HG03378 (cell line): Measurements from ENCODE around the gene COL18A1.

Source experiments
- ATAC-seq: cut with Tn5 transposase; IDR thresholded peaks from one replicate; pipeline ENCODE4 v1.9.1; 2021; ENCODE audit warnings: mild to moderate bottlenecking, moderate library complexity; ENCODE audit not compliant: unreplicated experiment

Gene COL18A1

GRCh38 chr21:45539046-45539795 is 134.3 kb downstream of the COL18A1 start:
- no peak for ATAC-seq

DNA sequence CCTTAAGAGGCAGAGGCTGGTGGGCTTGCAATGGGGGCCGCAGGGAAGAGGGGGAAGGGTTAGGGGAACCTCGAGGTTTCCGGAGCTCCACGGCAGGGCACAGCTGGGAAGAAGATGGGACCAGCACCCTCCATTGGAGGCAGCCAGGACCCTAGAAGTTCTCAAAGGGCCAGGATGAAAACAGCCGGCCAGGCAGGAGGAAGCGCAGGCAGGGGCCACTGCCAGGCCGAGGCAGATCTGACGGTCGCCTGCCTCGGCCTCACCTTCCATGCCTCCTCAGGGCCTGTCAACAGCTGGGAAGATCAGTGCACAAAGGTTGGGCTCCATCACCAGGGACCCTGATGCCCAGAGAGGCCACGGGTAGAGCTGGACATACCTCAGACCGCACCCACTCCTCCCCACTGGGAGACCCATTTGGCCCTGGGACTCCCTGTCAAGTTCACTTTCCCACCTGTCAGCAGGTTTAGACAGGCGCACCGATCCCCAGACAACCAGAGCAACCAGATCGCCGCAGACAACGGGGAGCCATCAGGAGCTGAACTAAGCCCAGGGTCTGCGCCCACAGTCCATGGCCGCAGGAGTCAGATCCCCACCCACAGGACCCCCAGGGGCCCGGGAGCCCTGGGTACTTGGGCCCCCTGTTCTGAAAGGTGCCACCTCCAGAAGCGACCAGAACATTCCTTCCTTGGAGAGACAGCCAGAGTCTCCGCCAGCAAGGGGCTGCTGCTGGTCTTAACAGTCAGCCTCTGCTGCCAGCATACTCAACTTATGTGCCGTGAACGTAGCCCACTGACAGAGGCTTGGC is 135.0 kb downstream of the COL18A1 start:
- ATAC-seq = no peak

- ATAC-seq = no peak
These were observed 135.6 kb downstream of the COL18A1 start for GRCh38 chr21:45540601-45540970.

DNA sequence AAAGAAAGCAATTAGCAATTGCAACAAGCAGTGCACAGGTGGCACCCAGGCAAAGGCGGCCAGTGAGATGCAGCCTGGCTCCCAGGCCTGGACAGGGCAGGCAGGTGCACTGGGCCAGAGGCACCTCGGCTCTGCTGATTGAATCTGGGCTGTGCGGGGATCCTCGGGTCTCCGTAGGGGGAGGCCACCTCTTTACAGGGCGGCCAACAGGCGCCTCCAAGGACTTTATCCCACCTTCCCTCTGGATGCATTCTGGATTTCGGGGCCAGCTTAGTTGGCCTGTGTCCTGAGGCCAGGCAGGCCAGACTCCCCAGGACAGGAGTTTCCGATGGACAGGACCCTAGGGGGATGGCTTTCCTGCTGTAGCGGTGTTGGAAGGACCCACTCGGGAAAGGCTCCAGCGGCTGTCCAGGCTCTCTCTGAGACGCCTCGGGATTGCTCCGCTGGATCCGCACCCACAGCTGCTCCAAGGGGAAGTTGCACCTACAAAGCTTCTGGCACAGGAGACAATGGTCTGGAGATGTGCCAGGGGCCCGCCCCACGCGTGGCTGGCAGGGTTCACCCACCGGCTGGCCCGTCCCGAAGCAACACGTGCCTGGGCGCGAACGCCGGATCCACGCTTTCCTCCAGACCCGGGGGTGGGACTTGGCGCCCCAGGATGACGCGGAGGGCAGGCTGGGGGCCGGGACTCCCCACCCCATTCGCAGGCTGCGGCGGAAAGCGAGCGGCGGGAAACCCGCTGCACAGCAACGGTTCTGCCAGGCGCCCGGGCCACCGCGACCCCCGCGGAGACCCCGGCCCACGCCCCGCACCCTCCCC is 136.5 kb downstream of the COL18A1 start:
- no peak for ATAC-seq

DNA sequence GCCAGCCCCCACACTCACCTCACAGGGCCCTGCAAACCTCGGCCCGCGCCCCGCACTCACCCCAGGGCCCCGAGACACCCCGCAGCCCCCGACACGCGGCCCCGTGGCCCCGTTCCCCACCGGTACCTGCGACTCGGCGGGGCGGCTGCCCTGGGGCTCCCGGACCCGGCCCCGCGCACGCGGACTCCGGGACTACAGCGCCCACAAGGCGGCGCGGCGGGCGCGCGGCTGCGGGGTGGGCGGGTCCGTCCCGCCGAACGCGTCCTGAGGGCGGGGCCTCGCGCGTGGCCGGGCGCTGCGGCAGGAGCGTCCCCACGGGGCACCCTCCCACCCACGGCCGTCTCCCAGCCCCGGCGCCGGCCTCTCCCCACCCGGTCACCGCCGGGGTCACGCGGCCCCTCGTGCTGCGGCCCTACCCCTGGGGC is 137.3 kb downstream of the COL18A1 start, which contains the start of gene SLC19A1:
SLC19A1 (minus strand) TSS at position 199 of the 425 bp plus-strand sequence. CDS start 4,481 bp downstream, outside the sequence.
- ATAC-seq = no peak

- no peak for ATAC-seq
These were observed 137.9 kb downstream of the COL18A1 start for GRCh38 chr21:45542667-45543370.

DNA sequence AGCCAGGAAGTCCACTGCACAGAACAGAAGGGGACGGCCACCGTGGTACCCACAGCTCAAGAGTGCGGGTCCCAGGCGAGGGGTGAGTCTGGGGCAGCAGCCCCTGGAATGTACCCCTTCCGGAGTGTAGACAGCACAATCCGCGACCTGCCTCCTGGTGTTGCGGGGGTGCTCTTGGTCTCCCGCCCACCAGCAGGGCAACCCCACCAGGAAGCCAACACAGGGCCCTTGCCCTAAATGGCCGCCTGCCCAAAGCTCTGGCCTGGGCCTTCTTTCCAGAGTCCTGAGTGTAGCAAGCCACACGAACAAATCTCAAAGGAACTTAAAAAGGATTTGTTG is 138.4 kb downstream of the COL18A1 start:
- ATAC-seq = no peak

DNA sequence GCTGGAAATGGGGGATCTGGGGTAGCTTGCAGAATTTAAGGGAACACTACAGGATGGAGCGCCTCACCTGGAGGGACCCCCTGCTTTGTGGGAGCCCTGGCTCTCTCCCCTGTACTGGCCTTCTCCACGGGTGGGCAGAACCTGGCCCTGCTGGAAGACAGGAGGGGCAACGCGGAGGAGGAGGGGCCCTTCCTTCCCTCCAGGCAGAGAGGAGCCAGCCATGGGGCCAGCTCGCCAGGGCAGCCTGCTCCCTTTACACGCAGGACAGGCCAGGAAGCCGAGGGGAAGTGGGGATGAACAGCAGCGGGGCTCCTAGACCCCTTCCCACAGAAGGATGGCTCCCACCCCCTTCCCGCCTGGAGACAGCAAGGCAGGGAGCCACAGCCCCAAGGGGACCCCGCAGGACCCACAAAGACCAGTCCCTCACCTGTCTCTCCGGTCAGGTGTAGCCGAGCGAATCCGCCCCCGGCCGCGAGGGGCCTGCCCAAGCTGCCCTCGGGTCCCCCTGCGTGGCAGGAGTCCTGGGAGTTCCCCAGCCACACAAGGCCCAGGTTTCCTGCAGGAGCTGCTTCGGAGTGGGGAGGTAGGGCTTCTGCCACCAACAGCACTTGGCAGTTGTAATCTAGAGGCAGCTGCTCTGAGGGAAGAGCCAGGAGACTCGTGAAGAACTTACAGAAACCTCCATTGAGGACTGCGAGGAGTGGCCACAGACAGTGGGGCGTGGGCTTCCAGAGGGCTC is 138.9 kb downstream of the COL18A1 start:
- ATAC-seq = no peak

DNA sequence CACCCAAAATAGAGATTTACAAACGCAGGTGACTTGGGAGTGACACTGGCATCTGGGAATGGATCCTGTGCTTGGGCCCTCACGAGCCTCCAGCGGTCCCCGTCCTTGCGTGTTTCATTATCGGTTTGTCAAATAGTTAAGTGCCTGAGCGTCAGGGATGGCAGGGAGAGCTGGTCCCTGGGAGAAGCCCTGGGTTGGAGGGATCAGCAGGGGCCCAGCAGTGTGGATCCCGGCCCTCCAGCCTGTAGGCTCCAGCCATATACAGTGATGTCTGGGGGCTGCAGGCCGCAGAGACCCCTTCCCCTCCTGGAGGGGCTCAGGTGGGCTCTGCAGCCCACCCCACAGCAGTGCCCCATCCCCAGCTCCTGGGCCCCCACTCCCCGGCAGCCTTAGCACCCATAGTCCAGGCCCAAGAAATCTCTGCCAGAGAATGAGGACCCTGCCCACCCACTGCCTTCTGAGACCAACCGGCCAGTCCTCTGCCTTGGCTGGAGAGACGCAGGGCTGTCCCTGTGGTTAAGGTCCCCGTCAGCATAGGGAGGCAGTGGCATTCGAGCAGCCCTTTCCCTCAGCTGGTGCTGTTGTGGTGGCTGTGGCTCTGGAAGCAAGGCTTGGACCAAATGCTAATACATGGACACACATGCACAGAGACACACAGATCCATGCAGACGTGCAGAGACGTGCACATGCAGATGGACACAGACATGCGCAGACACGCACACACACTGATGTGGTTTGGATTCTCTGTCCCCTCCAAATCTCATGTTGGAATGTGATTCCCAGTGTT is 139.7 kb downstream of the COL18A1 start:
- ATAC-seq = no peak

GRCh38 chr21:45545236-45545570 is 140.2 kb downstream of the COL18A1 start:
- no peak for ATAC-seq

- ATAC-seq = no peak
These were observed 140.9 kb downstream of the COL18A1 start for GRCh38 chr21:45545691-45546531.

GRCh38 chr21:45546636-45547544 is 141.9 kb downstream of the COL18A1 start:
- ATAC-seq = no peak

GRCh38 chr21:45547545-45547900 is 142.6 kb downstream of the COL18A1 start:
- no peak for ATAC-seq

DNA sequence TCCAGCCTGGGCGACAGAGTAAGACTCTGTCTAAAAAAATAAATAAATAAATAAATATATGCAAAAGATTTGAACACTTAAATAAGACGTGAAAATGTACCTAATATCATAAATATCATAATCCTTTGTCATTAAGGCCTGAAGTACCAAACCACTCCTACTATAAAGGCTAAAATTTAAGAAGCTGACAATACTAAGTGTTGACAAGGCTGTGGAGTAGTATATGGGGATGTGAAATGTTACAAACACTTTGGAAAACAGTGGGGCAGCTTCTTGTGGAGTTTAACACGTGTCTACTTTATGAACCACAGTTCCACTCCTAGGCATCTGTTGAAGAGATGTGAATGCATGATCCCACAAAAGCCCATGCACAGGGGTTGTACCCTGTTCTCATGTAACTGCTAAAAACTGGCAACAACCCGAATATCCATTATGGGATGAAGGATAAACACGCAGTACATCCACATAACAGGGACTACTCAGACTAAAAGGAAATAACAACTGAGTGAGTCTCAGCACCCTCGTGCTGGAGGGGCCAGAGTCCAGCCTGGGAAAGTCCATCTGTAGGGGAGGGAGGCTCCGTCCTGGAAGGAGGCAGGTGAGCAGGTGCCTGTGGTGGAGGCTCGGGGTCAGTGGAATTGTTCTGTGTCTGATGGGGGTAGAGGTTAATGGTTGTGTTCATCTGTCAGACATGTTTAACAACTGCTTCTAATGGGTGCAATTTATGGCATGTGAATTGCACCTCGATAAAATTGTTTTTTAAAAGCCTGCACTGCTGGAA is 143.9 kb downstream of the COL18A1 start:
- no peak for ATAC-seq

DNA sequence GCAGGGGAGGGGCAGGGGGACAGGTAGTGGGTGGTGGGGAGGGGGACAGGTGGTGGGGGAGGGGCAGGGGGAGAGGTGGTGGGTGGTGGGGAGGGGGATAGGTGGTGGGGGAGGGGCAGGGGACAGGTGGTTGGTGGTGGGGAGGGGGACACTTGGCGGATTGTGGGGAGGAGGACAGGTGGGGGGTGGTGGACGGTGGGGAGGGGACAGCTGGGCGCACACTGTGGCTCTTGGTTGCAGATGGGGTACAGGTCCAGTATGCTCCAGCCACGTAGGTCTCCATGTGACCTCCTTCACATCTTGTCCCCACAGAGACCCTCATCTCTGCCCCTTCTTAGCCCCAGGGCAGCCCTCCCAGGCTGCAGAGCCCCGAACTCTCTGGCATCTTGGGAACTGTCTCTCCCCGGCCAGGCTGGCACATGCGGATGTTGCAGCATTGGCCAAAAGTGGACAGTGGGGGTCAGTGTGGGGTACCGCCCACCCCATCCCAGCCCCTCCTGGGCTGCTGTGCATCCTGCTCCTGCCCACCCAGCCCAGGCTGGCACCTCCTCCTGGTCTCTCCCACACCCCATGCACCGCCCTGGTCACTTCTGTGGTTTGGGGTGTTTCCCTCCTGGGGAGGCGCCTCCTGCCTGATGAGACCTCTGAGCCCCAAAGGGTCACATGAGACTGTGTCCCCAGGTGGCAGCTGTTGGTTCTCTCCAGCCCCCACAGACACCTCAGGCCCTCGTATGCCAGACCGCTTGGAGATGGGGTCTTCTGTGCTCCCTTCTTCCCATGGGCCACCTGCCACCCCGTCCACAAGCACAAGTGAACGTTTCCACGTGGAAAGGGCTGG is 144.9 kb downstream of the COL18A1 start:
- ATAC-seq = no peak
